Fibroblast of lung (primary cell): ENCODE measurements around the gene SMARCAL1. TPM values are rescaled to one million over a fixed set of nuclear protein-coding genes. Genes with fewer than 3 reads are reported as not detected.
A peak's percentile ranks its signal among the peaks of the same experiment; 100 is the strongest.

Experiments used
- DNase-seq, 2 donors: peaks; one replicate each; pipeline versions ENCODE4 v3.0.0 to v3.0.0-alpha.2; 2010; ENCODE audit warnings: low read depth in 2 of 2
- H2AFZ ChIP-seq: 2 replicates; pipeline ENCODE4 v1.5.1; 2012; ENCODE audit warnings: low read length, control low read depth, inconsistent platforms
- H3K27ac ChIP-seq: 2 replicates; pipeline ENCODE4 v1.5.1; 2011; ENCODE audit warnings: low read length, control low read depth; ENCODE audit not compliant: insufficient read depth
- H3K27me3 ChIP-seq: 2 replicates; pipeline ENCODE4 v1.5.1; 2011; ENCODE audit warnings: mild to moderate bottlenecking, low read length; ENCODE audit not compliant: control insufficient read depth, insufficient read depth
- H3K36me3 ChIP-seq: 2 replicates; pipeline ENCODE4 v1.5.1; 2011; ENCODE audit warnings: low read length; ENCODE audit not compliant: control insufficient read depth, insufficient read depth
- H3K4me1 ChIP-seq: 2 replicates; pipeline ENCODE4 v1.5.1; 2011; ENCODE audit warnings: low read length; ENCODE audit not compliant: control insufficient read depth, insufficient read depth; ENCODE audit errors: extremely low read depth
- H3K4me2 ChIP-seq: 2 replicates; pipeline ENCODE4 v1.5.1; 2011; ENCODE audit warnings: low read length, control low read depth; ENCODE audit not compliant: insufficient read depth; ENCODE audit errors: extremely low read depth
- H3K4me3 ChIP-seq, 4 experiments: fragments of 200-600 bp in 1 of 4; sonication (generic) in 1 of 4; replicated peaks in 1 of 4; 2 replicates each; pipeline ENCODE4 v1.5.1; 2011 to 2016; ENCODE audit warnings: low read length in 4 of 4, low read depth in 3 of 4, mild to moderate bottlenecking in 3 of 4, control low read depth in 2 of 4, inconsistent platforms in 1 of 4, mixed read lengths in 1 of 4; ENCODE audit not compliant: insufficient read depth in 1 of 4; ENCODE audit errors: control extremely low read depth in 1 of 4
- H3K79me2 ChIP-seq: 2 replicates; pipeline ENCODE4 v1.5.1; 2012; ENCODE audit warnings: mild to moderate bottlenecking, low read length, inconsistent platforms; ENCODE audit not compliant: control insufficient read depth, insufficient read depth
- H3K9ac ChIP-seq: 2 replicates; pipeline ENCODE4 v1.5.1; 2011; ENCODE audit warnings: mild to moderate bottlenecking, low read length, control low read depth; ENCODE audit not compliant: insufficient read depth
- H3K9me3 ChIP-seq: 2 replicates; pipeline ENCODE4 v1.5.1; 2012; ENCODE audit warnings: low read depth, low read length; ENCODE audit not compliant: control insufficient read depth, insufficient read depth
- H4K20me1 ChIP-seq: 2 replicates; pipeline ENCODE4 v1.5.1; 2011; ENCODE audit warnings: low read length; ENCODE audit not compliant: control insufficient read depth, insufficient read depth; ENCODE audit errors: extremely low read depth
- EZH2 ChIP-seq: IDR thresholded peaks from 2 replicates; pipeline ENCODE4 v1.5.1; 2012; ENCODE audit warnings: low read length, control low read depth, mild to moderate bottlenecking; ENCODE audit errors: missing control alignments
- polyA plus RNA-seq, 2 donors: library from polyadenylated mRNA; depleted of rRNA in 1 of 2; stranded (reverse) in 1 of 2; unstranded in 1 of 2; fragments of >200 nt; gene quantifications; 2 replicates each; pipeline ENCODE4 v1.2.1, GENCODE V29; 2011 to 2012; ENCODE audit warnings: missing spikeins in 1 of 2
- total RNA-seq: library from RNA; depleted of rRNA; stranded (reverse); fragments of >200 nt; gene quantifications from 2 replicates; pipeline ENCODE4 v1.2.1, GENCODE V29; 2014
- TF ChIP-seq, protein P1 (sequence below), 2 donors: IDR thresholded peaks in 1 of 2; conservative IDR thresholded peaks in 1 of 2; 1 replicate in 1 of 2; 2 replicates in 1 of 2; pipeline ENCODE4 v1.5.1; 2011 to 2012; ENCODE audit warnings: low read length in 2 of 2, control low read depth in 1 of 2, inconsistent platforms in 1 of 2, low read depth in 1 of 2, mild to moderate bottlenecking in 1 of 2

The SMARCAL1 gene
- total and polyA plus RNA-seq, 2 donors (not counting 1 experiment from before 2014, with no cell fraction given), result 21.5 to 25.1 TPM

DNA sequence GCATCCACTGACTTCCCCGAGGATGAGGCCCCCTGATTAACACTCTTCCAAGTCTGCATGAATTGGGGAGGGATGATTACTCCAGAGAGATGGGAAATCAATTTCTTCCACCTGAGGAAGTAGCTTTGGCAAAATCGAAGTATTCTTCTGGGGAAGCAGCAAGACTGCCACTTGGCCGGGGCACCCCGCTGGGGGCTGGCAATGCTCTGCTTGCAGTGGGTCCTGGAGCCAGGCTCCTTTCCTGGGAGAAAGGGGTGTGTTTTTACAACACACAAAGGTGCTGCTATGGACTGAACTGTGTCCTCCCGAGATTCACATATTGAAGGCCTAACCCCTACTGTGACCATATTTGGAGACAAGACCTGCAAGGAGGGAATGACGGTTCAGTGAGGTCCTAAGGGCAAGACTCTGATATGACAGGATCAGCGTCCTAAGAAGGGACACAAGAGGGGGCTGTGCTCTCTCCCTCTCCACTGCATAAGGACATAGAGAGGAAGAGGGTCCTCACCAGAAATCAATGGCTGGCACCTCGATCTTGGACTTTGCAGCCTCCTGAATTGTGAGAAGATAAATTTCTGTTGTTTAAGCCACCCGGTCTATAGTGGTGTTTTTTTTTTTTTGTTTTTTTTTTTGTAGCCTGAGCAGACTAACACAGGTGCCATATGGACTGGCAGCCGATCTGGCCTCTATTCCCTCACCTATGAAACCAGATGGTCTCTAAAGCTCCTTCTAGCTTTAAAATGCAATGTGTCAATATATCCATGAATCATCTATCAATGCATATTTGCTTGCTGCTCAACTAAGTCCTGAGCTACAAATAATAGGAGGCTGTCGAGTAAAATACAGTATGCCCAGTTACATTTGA, 3.6 kb upstream of the SMARCAL1 start:
- H3K9me3 ChIP-seq, result no peaks in the 10 kb centered on the region
- no peaks in the 10 kb centered on the region for H3K36me3 ChIP-seq
- H3K4me3 ChIP-seq, result no peak overlapping the region
- no peaks in the 10 kb centered on the region for H3K27me3 ChIP-seq
- H4K20me1 ChIP-seq, result no peaks in the 10 kb centered on the region
- no peak overlapping the region for H3K4me2 ChIP-seq
- no peak for DNase-seq
- no peak overlapping the region for H3K27ac ChIP-seq
- H3K79me2 ChIP-seq, result peaks cover 4% of the 10 kb centered on the region
- no peak overlapping the region for H2AFZ ChIP-seq
- H3K4me1 ChIP-seq, result no peaks in the 10 kb centered on the region
- TF ChIP-seq EZH2, result no peak
- TF ChIP-seq, protein P1, sequence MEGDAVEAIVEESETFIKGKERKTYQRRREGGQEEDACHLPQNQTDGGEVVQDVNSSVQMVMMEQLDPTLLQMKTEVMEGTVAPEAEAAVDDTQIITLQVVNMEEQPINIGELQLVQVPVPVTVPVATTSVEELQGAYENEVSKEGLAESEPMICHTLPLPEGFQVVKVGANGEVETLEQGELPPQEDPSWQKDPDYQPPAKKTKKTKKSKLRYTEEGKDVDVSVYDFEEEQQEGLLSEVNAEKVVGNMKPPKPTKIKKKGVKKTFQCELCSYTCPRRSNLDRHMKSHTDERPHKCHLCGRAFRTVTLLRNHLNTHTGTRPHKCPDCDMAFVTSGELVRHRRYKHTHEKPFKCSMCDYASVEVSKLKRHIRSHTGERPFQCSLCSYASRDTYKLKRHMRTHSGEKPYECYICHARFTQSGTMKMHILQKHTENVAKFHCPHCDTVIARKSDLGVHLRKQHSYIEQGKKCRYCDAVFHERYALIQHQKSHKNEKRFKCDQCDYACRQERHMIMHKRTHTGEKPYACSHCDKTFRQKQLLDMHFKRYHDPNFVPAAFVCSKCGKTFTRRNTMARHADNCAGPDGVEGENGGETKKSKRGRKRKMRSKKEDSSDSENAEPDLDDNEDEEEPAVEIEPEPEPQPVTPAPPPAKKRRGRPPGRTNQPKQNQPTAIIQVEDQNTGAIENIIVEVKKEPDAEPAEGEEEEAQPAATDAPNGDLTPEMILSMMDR (conservative IDR thresholded peaks at IDR 0.05 in 1 of 2, IDR thresholded peaks at IDR 0.05 in 1 of 2; ENCODE audit: low read depth in 1 of 2, low read length in 2 of 2), result no peak
- no peak overlapping the region for H3K9ac ChIP-seq

DNA sequence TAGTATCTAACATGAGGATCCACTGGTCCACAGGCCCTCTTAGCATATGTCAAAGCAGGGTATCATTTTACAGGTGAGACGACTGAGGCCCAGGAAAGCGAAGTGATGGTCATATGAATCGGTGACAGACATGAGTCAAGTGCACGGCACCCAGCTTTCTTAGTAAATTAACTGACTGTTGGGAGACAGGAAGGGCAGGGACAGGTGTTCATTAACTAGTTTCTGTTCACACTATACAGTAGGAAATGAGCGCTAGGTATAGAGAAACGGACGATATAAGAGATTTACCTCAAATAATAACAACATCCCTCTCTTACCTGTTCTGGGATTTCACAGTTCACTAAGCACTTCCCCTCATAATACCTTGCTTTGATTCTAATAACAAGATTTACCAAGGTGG, 1.7 kb upstream of the SMARCAL1 start:
- no peak overlapping the region for H3K9ac ChIP-seq
- TF ChIP-seq EZH2, result no peak
- TF ChIP-seq, protein P1 (conservative IDR thresholded peaks at IDR 0.05 in 1 of 2, IDR thresholded peaks at IDR 0.05 in 1 of 2; ENCODE audit: low read depth in 1 of 2, low read length in 2 of 2), result no peak
- no peaks in the 10 kb centered on the region for H3K4me1 ChIP-seq
- no peak overlapping the region for H3K4me3 ChIP-seq
- no peak overlapping the region for H2AFZ ChIP-seq
- no peak for DNase-seq
- H3K27me3 ChIP-seq, result no peaks in the 10 kb centered on the region
- no peak overlapping the region for H3K4me2 ChIP-seq
- no peaks in the 10 kb centered on the region for H4K20me1 ChIP-seq
- H3K27ac ChIP-seq, result no peak overlapping the region
- H3K79me2 ChIP-seq, result peaks cover 4% of the 10 kb centered on the region
- no peaks in the 10 kb centered on the region for H3K36me3 ChIP-seq
- H3K9me3 ChIP-seq, result no peaks in the 10 kb centered on the region

- H3K27ac ChIP-seq, result no peak overlapping the region
- no peak for TF ChIP-seq EZH2
- TF ChIP-seq, protein P1 (conservative IDR thresholded peaks at IDR 0.05 in 1 of 2, IDR thresholded peaks at IDR 0.05 in 1 of 2; ENCODE audit: low read depth in 1 of 2, low read length in 2 of 2), result no peak
- no peaks in the 10 kb centered on the region for H3K27me3 ChIP-seq
- H3K9ac ChIP-seq, result no peak overlapping the region
- no peaks in the 10 kb centered on the region for H3K4me1 ChIP-seq
- no peaks in the 10 kb centered on the region for H3K9me3 ChIP-seq
- DNase-seq, result no peak
- H3K36me3 ChIP-seq, result peaks cover 10% of the 10 kb centered on the region
- no peak overlapping the region for H2AFZ ChIP-seq
- H3K79me2 ChIP-seq, result peaks cover 4% of the 10 kb centered on the region
- H3K4me3 ChIP-seq, result peak overlapping the region in 1 of 4 experiments; percentile 81
- peak overlapping the region; percentile 90 for H3K4me2 ChIP-seq
- no peaks in the 10 kb centered on the region for H4K20me1 ChIP-seq
These were observed 1.6 kb downstream of the SMARCAL1 start for GRCh38 chr2:216413882-216414281.
